Adrenal gland (tissue), 12 donors: ENCODE data around the gene MYO7A. TPM values are rescaled to one million over a fixed set of nuclear protein-coding genes. Genes with fewer than 3 reads are reported as not detected.

ENCODE experiments used
- DNase-seq, 7 donors: peaks; one replicate each; pipeline ENCODE4 v3.0.0-alpha.2; 2019 to 2020
- H3K27ac ChIP-seq, 5 donors: fragments of 200-600 bp; sonication (generic) in 4 of 5; 1 replicate in 3 of 5; 2 replicates in 2 of 5; pipeline versions ENCODE4 v1.5.1 to v1.8.0; 2016 to 2020; ENCODE audit warnings: mild to moderate bottlenecking in 1 of 5
- H3K27me3 ChIP-seq: fragments of 200-600 bp; 2 replicates; pipeline ENCODE4 v1.8.0; 2021
- H3K36me3 ChIP-seq, 2 donors: fragments of 200-600 bp; replicated peaks in 1 of 2; 1 replicate in 1 of 2; 2 replicates in 1 of 2; pipeline versions ENCODE4 v1.5.1 to v1.8.0; 2018 to 2022
- H3K4me1 ChIP-seq, 2 donors: fragments of 200-600 bp; replicated peaks in 1 of 2; 1 replicate in 1 of 2; 2 replicates in 1 of 2; pipeline versions ENCODE4 v1.5.1 to v1.8.0; 2018 to 2021
- H3K4me3 ChIP-seq, 4 donors: fragments of 200-600 bp; sonication (generic) in 3 of 4; one replicate each; pipeline ENCODE4 v1.5.1; 2016 to 2018
- H3K9me3 ChIP-seq, 3 donors: fragments of 200-600 bp; sonication (generic) in 1 of 3; replicated peaks in 1 of 3; 1 replicate in 2 of 3; 2 replicates in 1 of 3; pipeline versions ENCODE4 v1.5.1 to v1.8.0; 2016 to 2021
- CTCF ChIP-seq, 6 experiments: fragments of 450-650 bp in 4 of 6; fragments of 200-600 bp in 2 of 6; sonication (generic) in 1 of 6; IDR thresholded peaks; 1 replicate in 5 of 6; 2 replicates in 1 of 6; pipeline versions ENCODE4 v1.5.1 to v1.8.0; 2016 to 2021; ENCODE audit warnings: antibody characterized with exemption in 6 of 6, mild to moderate bottlenecking in 2 of 6, moderate library complexity in 1 of 6
- POLR2A ChIP-seq, 2 donors: fragments of 450-650 bp; IDR thresholded peaks; one replicate each; pipeline ENCODE4 v1.6.1; 2017; ENCODE audit warnings: antibody characterized with exemption in 2 of 2, mild to moderate bottlenecking in 2 of 2, moderate library complexity in 1 of 2
- WGBS, 4 donors: extraction: QIAGEN DNeasy Blood & Tissue Kit in 2 of 4; methylation state at CpG; one replicate each; pipeline versions ENCODE4 v1.1.5 to v1.1.7; 2013 to 2017; 5-methylcytosine and 5-hydroxymethylcytosine counted together
- intact Hi-C, 2 donors: fragments of 100-400 bp; cut with DNase I; formaldehyde crosslinking; loops; one replicate each; pipeline versions ENCODE4 v1.14.1 to v1.15.0; 2022 to 2023
- polyA plus RNA-seq, 3 donors: library from polyadenylated mRNA; stranded (reverse); fragments of 200-250 nt in 2 of 3; fragments of 350-450 nt in 1 of 3; fragmentation: Illumina TruSeq in 1 of 3; extraction: RNeasy Lipid Tissue Mini Kit (QIAGEN cat#74804) in 1 of 3; gene quantifications; one replicate each; pipeline ENCODE4 v1.2.3, GENCODE V29; 2013 to 2014
- total RNA-seq, 9 donors: library from RNA; depleted of rRNA in 4 of 9; stranded (reverse); fragments of >200 nt in 4 of 9; fragments of 120-200 nt in 1 of 9; fragmentation: NEBNext Ultra II Directional in 1 of 9; extraction: Animal tissue kit (Norgen Biotek cat#: 25700) in 1 of 9; gene quantifications; one replicate each; pipeline versions ENCODE4 v1.1.0 to v1.2.4, GENCODE V29; 2013 to 2023
- donor health status: healthy with polysubstance abuse.
- donor health status: Bipolar disorder and iron deficiency.
- donor health status: DM: yes; HTN: yes; CAD: no.
- donor health status: DM: no; HTN: no; CAD: no.
- donor health status: DM: no; HTN: no; CAD: no.
- donor health status: DM: yes; HTN: yes; CAD: no.

Gene MYO7A
- total and polyA plus RNA-seq, 12 donors: 5.5 to 175 (median 91.6) TPM

DNA sequence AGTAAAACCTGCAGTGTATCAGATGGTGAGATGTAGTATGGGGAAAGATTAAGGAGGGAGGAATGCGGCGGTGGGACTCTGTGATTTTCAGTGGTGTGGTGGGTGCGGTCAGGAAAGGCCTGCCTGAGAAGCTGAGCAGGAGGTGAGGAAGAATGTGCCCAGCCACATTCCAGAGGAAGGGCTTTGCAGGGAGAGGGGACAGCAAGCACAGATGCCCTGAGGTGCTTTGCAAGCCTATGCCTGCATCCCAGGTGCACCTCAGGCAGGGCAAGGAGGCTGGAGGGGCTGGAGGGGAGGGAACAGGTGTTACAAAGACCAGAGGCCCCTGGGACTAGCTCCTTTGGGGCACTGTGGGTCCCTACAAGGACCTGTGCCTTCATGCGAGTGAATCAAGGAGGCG is 42.1 kb downstream of the MYO7A start:
- intact Hi-C loops: no loop called here
- no peak overlapping the region for H3K4me3 ChIP-seq
- no peak overlapping the region for H3K27ac ChIP-seq
- H3K36me3 ChIP-seq: no peaks in the 10 kb centered on the region
- DNase-seq: no peak
- TF ChIP-seq CTCF (IDR thresholded peaks at IDR 0.05) (no peak), POLR2A (IDR thresholded peaks at IDR 0.05) (no peak)
- 92 to 99% (median 98%) methylated on average over 5 of the region's 5 CpGs for WGBS, 4 donors
- H3K27me3 ChIP-seq: no peaks in the 10 kb centered on the region
- peaks cover 12 to 14% of the 10 kb centered on the region in 2 donors for H3K4me1 ChIP-seq
- no peaks in the 10 kb centered on the region for H3K9me3 ChIP-seq

- H3K9me3 ChIP-seq: no peaks in the 10 kb centered on the region
- peaks cover 21 to 23% of the 10 kb centered on the region in 2 donors for H3K4me1 ChIP-seq
- no peaks in the 10 kb centered on the region for H3K27me3 ChIP-seq
- no peak overlapping the region for H3K27ac ChIP-seq
- DNase-seq: no peak
- 90 to 96% (median 92%) methylated on average over 5 to 8 of the region's 8 CpGs for WGBS, 4 donors
- TF ChIP-seq POLR2A (IDR thresholded peaks at IDR 0.05) (no peak), CTCF (IDR thresholded peaks at IDR 0.05) (no peak)
- H3K36me3 ChIP-seq: no peaks in the 10 kb centered on the region
- intact Hi-C loops: no loop called here
- no peak overlapping the region for H3K4me3 ChIP-seq
Measured at GRCh38 chr11:77171254-77171653, 43.2 kb downstream of the MYO7A start.

DNA sequence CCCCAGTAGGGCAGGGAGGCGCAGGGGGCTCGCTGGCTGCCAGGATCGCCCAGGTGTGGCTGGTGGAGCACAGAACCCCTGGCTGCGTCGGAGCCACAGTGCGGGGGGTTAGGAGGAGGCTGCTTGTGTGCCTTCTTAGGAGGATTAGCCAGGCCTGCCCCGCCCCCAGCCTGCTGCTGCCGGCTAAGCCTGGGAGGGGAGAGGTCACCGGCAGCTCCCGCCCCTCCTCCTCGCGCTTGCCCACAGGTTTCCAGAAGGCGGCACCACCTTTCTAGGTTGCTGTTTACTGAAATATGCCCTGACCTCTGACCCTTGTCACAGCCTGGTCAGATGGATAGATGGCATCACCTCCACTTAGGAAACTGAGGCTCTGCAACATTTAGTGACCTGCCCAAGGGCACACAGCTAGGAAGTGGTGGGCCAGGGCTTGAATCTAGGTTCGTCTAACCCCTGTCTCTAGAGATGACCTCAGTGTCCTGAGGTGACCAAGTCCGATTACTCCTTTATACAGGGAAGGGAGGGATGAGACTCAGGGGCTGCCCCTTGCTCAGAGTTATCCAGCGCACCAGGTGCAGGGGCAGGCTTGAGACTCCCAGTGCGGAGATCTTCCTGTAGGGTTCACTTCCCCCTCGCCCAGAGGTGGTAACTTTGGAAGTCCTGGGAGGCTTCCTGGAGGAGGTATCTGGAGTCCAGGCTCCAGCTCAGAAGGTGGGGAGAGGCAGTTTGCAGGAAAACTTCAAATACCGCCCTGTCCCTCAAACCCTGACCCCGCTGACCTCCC is 44.0 kb downstream of the MYO7A start:
- WGBS, 4 donors: 72 to 82% (median 79%) methylated on average over 12 to 20 of the region's 20 CpGs
- TF ChIP-seq POLR2A (IDR thresholded peaks at IDR 0.05) (no peak), CTCF (IDR thresholded peaks at IDR 0.05) (no peak)
- intact Hi-C loops: no loop called here
- Histone ChIP-seq H3K27ac (peak overlapping the region in 1 of 5 donors; percentile 3), H3K4me1 (peaks cover 21 to 24% of the 10 kb centered on the region in 2 donors), H3K36me3 (no peaks in the 10 kb centered on the region), H3K9me3 (no peaks in the 10 kb centered on the region), H3K4me3 (no peak overlapping the region), H3K27me3 (no peaks in the 10 kb centered on the region)
- no peak for DNase-seq

DNA sequence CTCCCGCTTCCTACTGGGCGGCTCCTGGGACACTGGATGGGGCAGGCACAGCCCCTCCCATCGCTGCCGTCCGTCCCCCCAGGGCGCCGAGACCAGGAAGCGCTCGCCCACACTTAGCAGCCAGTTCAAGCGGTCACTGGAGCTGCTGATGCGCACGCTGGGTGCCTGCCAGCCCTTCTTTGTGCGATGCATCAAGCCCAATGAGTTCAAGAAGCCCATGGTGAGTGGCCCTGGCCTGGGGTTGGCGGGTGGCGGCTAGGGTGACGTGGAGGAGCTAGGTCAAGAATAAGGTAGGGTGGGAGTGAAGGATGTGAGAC is 44.6 kb downstream of the MYO7A start:
- WGBS, 4 donors: 74 to 89% (median 80%) methylated on average over 11 to 16 of the region's 16 CpGs
- TF ChIP-seq CTCF (IDR thresholded peaks at IDR 0.05) (no peak), POLR2A (IDR thresholded peaks at IDR 0.05) (no peak)
- peak in 1 of 7 donors; percentile 35 for DNase-seq
- Histone ChIP-seq H3K36me3 (peaks cover 0 to 3% of the 10 kb centered on the region in 2 donors), H3K4me1 (peaks cover 21 to 24% of the 10 kb centered on the region in 2 donors), H3K4me3 (no peak overlapping the region), H3K27ac (no peak overlapping the region), H3K9me3 (no peaks in the 10 kb centered on the region), H3K27me3 (no peaks in the 10 kb centered on the region)
- intact Hi-C loops: no loop called here
